Limb (tissue), 2 donors: ENCODE results near the gene MRPL24.

Source experiments
- DNase-seq, 2 donors: peaks; one replicate each; pipeline ENCODE4 v3.0.0-alpha.2; 2016; ENCODE audit errors: extremely low spot score in 2 of 2

Gene MRPL24

DNA sequence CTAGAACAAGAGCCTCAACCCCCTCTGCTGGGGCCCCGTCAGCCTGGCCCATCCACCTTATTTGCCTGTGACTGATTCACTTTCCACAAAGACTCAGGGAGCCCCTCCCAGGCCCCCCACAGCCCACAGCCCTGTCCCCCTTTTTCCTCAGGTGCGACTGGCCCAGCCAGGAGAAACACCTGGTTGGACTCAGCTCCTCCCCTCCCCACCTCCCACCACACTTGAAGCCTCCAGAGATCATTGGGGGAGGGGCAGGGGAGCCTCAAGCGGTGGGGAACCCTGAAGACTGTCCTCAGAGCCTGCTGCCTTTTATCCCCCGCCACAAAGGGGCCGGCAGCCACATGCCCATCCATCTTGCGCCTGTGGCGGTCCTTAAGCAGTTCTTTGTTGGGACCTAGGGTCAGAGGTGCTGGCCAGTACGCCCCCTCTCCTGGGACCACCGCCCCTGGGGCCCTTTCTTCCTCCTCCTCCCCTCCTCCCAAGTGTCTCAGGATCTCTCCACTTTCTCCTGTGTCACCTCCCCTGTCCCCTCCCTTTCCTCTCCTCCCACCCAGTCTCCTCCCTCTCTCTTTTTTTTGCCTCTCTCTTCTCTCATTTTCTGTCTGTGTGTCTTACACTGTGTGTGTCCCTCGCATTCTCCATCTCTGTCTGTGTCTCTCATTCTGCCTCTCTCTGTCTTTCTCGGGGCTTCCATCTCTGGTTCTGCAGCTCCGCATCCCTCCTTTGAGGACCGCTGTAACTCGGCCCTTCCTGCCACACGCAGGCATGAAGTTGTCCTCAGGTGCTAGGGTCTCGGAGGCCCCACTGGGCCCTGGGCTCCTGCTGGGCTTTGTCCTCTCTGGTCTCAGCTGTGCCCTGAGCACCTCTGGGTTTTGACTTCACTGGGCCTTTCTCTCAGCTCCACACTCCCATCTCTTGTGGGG is 47.7 kb downstream of the MRPL24 start:
- peak; percentile 24 to 78 for DNase-seq

DNA sequence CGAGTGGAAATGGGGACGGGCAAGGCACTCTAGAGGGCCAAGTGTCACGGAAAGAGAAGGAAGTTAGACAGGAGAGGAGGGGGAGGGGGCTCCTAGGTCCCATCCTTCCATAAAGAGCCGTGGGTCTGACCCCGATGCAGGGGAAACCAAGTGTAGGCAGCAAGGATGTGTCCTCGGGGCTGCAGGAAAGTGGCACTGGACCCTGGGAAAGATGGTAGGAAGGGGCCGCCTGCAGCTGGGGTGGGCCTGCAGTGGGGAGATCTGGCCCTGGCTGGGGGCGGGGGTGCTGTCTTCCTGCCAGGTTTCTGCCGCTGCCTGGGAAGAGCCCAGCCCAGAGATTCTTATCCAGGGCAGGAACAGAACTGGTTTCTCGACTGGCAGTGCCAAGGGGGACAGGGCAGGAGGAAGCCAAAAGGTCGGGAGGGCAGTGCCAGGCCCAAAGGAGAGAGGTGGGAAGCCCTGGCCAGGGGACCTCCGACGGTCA is 48.4 kb downstream of the MRPL24 start:
- DNase-seq, result peak in 1 of 2 donors; percentile 59

GRCh38 chr1:156691665-156692440 is 49.0 kb downstream of the MRPL24 start:
- peak in 1 of 2 donors; percentile 59 for DNase-seq

- DNase-seq, result no peak
Observed at GRCh38 chr1:156691191-156691590, 49.7 kb downstream of the MRPL24 start.

DNA sequence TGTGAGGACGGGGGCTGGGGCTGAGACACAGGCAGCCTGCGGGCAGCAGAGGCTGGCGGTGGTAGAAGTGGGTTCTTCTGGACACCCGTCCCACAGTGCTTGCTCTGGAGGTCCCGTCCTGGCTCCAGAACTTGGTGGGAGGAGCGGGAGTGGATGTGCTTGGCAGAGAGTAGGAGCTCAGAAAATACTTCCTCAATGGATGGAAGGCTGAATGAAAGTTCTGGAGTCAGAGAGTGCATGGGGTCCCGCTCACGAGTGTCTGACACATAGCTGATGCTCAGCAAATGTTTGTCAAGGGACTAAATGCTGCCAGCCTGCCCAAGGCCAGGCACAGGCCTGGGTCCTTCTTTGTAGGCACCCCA is 50.2 kb downstream of the MRPL24 start:
- DNase-seq, result no peak

DNA sequence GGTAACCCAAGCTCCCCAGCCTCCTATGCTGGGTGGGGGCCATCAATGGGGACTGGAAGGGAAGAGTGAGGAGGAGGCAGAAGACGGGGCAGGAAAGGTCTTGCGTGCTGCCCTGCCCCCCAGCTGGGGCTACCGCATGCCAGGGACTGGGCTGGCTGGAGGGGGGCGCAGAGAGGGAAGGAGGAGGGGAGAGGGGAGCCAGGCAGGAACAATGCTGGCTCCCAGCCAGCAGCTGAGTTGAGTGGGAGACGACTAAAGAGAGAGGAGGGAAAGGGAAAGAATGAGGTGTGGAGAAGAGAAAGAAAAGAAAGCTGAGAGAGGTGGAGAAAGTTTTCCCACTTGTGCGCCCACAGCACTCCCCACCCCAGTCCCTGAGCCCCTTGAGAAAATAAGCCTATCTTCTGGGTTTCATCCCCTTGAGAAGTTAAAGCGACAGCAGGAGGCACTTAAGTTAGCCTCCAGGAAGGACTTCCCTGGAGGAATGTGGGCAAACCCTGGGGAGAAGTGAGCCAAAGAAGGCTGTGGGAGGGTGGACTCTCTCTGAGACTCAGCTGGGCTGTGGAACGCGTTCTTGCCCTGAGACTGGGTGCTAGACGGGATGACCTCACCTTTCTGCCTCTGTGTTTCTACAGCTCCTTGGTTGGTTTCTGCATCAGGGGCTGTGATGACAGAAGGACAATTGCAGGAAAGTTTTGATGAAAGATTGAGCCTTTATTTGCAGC is 50.8 kb downstream of the MRPL24 start:
- peak; percentile 20 to 79 for DNase-seq

GRCh38 chr1:156689035-156689952 is 51.6 kb downstream of the MRPL24 start:
- peak; percentile 85 to 89 for DNase-seq
